Measurements from ENCODE around the gene ASPG. TPM values are rescaled to one million over a fixed set of nuclear protein-coding genes. Genes with fewer than 3 reads are reported as not detected.

Gene ASPG
- total RNA-seq: 1 to 10 TPM in 3 of 4 donors, not detected in 1; 1.5 to 2.0 (median 1.9) TPM

- no peak for ATAC-seq (ENCODE audit: low FRiP score)
- TF ChIP-seq, protein P1, sequence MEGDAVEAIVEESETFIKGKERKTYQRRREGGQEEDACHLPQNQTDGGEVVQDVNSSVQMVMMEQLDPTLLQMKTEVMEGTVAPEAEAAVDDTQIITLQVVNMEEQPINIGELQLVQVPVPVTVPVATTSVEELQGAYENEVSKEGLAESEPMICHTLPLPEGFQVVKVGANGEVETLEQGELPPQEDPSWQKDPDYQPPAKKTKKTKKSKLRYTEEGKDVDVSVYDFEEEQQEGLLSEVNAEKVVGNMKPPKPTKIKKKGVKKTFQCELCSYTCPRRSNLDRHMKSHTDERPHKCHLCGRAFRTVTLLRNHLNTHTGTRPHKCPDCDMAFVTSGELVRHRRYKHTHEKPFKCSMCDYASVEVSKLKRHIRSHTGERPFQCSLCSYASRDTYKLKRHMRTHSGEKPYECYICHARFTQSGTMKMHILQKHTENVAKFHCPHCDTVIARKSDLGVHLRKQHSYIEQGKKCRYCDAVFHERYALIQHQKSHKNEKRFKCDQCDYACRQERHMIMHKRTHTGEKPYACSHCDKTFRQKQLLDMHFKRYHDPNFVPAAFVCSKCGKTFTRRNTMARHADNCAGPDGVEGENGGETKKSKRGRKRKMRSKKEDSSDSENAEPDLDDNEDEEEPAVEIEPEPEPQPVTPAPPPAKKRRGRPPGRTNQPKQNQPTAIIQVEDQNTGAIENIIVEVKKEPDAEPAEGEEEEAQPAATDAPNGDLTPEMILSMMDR (IDR thresholded peaks at IDR 0.05): no peak
- peak; percentile 14 for DNase-seq (ENCODE audit: low spot score)
Measured at GRCh38 chr14:104085032-104085888, at the start of gene ASPG. TSS of gene ASPG (plus strand) at chr14:104085700. CDS start at chr14:104085771, 71 bp downstream.

GRCh38 chr14:104036212-104036611 is 49.3 kb upstream of the ASPG start:
- TF ChIP-seq, protein P1 (IDR thresholded peaks at IDR 0.05): no peak
- no peak for DNase-seq (ENCODE audit: low spot score)
- no peak for ATAC-seq (ENCODE audit: low FRiP score)

GRCh38 chr14:104037074-104037473 is 48.4 kb upstream of the ASPG start:
- TF ChIP-seq, protein P1 (IDR thresholded peaks at IDR 0.05): no peak
- no peak for DNase-seq (ENCODE audit: low spot score)
- no peak for ATAC-seq (ENCODE audit: low FRiP score)

DNA sequence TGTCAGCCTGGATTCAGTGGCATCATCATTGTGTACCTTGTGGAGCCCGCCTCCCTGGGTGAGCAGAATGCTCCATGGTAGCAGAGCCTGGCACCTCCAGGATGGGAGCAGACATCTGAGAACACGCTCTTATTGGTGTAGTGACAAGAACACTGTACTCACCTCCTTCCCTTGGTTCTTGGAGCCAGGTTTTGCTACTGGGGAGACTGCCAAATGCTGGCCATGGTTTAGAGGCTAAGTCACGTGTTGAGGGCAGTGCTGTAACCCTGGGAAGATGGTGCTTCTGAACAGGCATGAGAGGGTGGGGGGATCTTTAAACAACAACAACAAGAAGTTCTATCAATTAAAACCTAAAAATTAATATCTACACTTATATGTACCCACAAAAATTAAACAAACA is 47.6 kb upstream of the ASPG start:
- TF ChIP-seq, protein P1 (IDR thresholded peaks at IDR 0.05): no peak
- no peak for ATAC-seq (ENCODE audit: low FRiP score)
- no peak for DNase-seq (ENCODE audit: low spot score)

DNA sequence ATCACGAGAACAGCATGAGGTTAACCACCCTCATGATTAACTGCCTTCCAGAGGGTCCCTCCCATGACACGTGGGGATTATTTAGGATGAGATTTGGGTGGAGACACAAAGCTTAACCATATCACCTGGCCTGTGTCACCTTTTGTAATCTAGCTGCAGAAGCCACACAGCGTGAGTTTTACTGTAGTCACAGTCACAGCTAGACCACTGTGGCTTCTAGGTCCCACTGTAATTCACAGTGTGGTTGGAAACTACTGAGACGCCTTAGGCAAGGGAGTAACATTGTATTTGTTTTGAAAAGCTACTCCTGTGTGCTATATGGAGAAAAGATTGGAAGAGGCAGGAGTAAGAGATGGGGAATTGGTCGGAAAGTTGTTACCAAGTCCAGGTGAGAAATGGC is 46.3 kb upstream of the ASPG start:
- DNase-seq (ENCODE audit: low spot score) (no peak), ATAC-seq (ENCODE audit: low FRiP score) (no peak)
- TF ChIP-seq, protein P1 (IDR thresholded peaks at IDR 0.05): no peak

DNA sequence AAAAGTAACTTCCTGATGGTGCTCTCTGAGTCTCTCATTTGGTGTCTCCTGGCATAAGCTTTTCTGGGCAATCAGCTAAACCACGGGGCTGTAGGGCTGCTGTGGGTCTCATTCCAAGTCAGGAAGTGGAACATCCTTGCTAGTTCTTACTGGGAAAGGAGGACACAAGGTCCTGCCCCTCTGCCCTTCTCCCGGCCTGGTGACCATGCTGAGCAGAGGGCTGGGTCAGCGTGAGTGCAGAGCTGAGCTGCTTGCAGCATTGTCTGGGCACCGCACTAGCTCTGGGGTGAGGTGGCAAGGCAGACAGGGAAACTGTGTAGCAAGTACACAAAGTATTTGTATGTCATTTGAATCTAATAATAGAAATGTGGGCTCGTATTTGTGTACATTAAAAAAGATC is 45.0 kb upstream of the ASPG start:
- TF ChIP-seq, protein P1 (IDR thresholded peaks at IDR 0.05): no peak
- ATAC-seq (ENCODE audit: low FRiP score): no peak
- DNase-seq (ENCODE audit: low spot score): no peak

All from omental fat pad (tissue), 4 donors.